H1 (cell line): ENCODE results near the gene KRT4. TPM values are rescaled to one million over a fixed set of nuclear protein-coding genes. Genes with fewer than 3 reads are reported as not detected.

Experiments used
- CTCF ChIA-PET: fragments of 300-600 bp; sonication (Branson Sonifier 250); formaldehyde crosslinking; loops from one replicate; lab custom pipeline; 2021; ENCODE audit not compliant: partially characterized antibody; lab: Charles Lee
- POLR2A ChIA-PET: fragments of 300-600 bp; sonication (Branson Sonifier 250); formaldehyde crosslinking; loops from one replicate; lab custom pipeline; 2021; ENCODE audit warnings: inconsistent platforms; ENCODE audit not compliant: partially characterized antibody; lab: Charles Lee
- DNase-seq, 2 experiments: peaks; one replicate each; pipeline versions ENCODE4 v3.0.0 to v3.0.0-alpha.2; 2010 to 2022; ENCODE audit warnings: low spot score in 2 of 2, low read depth in 1 of 2, mixed read lengths in 1 of 2
- FAIRE-seq: peaks from 2 replicates; lab custom pipeline; 2011; peaks lifted over from hg19 to GRCh38; lab: Jason Lieb, UNC
- H2AFZ ChIP-seq: 2 replicates; pipeline ENCODE4 v1.8.1; 2012; ENCODE audit warnings: low read length, inconsistent platforms
- H2AK5ac ChIP-seq: 2 replicates; pipeline ENCODE4 v1.6.1; 2013; ENCODE audit warnings: low read depth, low read length
- H2BK120ac ChIP-seq: replicated peaks from 2 replicates; pipeline ENCODE3; 2013; ENCODE audit warnings: low read depth, low read length, inconsistent platforms
- H2BK12ac ChIP-seq: 2 replicates; pipeline ENCODE4 v1.6.1; 2013; ENCODE audit warnings: low read depth, low read length
- H2BK15ac ChIP-seq: 2 replicates; pipeline ENCODE4 v1.6.1; 2013; ENCODE audit warnings: low read length
- H2BK20ac ChIP-seq: 2 replicates; pipeline ENCODE4 v1.6.1; 2013; ENCODE audit warnings: low read length
- H2BK5ac ChIP-seq: 2 replicates; pipeline ENCODE4 v1.6.1; 2013; ENCODE audit warnings: low read depth, low read length
- H3K14ac ChIP-seq: 2 replicates; pipeline ENCODE4 v1.6.1; 2013; ENCODE audit warnings: inconsistent platforms; ENCODE audit not compliant: insufficient read length
- H3K18ac ChIP-seq: 2 replicates; pipeline ENCODE4 v1.6.1; 2013; ENCODE audit warnings: low read length; ENCODE audit errors: extremely low read depth
- H3K23ac ChIP-seq: 2 replicates; pipeline ENCODE4 v1.6.1; 2013; ENCODE audit warnings: inconsistent platforms; ENCODE audit not compliant: insufficient read length
- H3K23me2 ChIP-seq: 2 replicates; pipeline ENCODE4 v1.6.1; 2013; ENCODE audit warnings: low read depth, low read length
- H3K27ac ChIP-seq: 2 replicates; pipeline ENCODE4 v1.6.1; 2011; ENCODE audit warnings: low read depth, low read length, inconsistent platforms
- H3K27me3 ChIP-seq, 4 experiments: replicated peaks in 1 of 4; 1 replicate in 1 of 4; 2 replicates in 3 of 4; pipeline versions ENCODE4 v1.6.1 to v1.8.1; 2011 to 2013; ENCODE audit warnings: low read length in 3 of 4, mild to moderate bottlenecking in 3 of 4, inconsistent platforms in 2 of 4, mixed read lengths in 2 of 4, moderate library complexity in 1 of 4; ENCODE audit not compliant: control insufficient read depth in 3 of 4, insufficient read depth in 3 of 4; ENCODE audit errors: extremely low read depth in 1 of 4
- H3K36me3 ChIP-seq, 4 experiments: 2 replicates each; pipeline versions ENCODE4 v1.6.1 to v1.8.1; 2011 to 2013; ENCODE audit warnings: mild to moderate bottlenecking in 4 of 4, low read length in 3 of 4, moderate library complexity in 2 of 4, control low read depth in 1 of 4, inconsistent platforms in 1 of 4; ENCODE audit not compliant: insufficient read depth in 4 of 4, control insufficient read depth in 2 of 4
- H3K4ac ChIP-seq: replicated peaks from 2 replicates; pipeline ENCODE3; 2013; ENCODE audit warnings: low read length, low read depth, mixed read lengths, inconsistent platforms; ENCODE audit not compliant: insufficient read length
- H3K4me1 ChIP-seq, 4 experiments: replicated peaks in 1 of 4; 1 replicate in 1 of 4; 2 replicates in 3 of 4; pipeline versions ENCODE4 v1.6.1 to v1.8.1; 2011 to 2013; ENCODE audit warnings: low read length in 3 of 4, inconsistent platforms in 2 of 4, mixed read lengths in 1 of 4; ENCODE audit not compliant: insufficient read depth in 4 of 4, control insufficient read depth in 3 of 4
- H3K4me2 ChIP-seq, 2 experiments: 2 replicates each; pipeline versions ENCODE4 v1.6.1 to v1.8.1; 2011 to 2013; ENCODE audit warnings: low read depth in 2 of 2, low read length in 2 of 2, control low read depth in 1 of 2, inconsistent platforms in 1 of 2, mild to moderate bottlenecking in 1 of 2; ENCODE audit not compliant: insufficient read depth in 1 of 2
- H3K4me3 ChIP-seq, 4 experiments: fragments of 200-600, 300-600 bp in 1 of 4; sonication (generic), shearing (Covaris generic), sonication (Bioruptor Twin) in 1 of 4; 2 replicates each; pipeline versions ENCODE4 v1.5.1 to v1.8.1; 2011 to 2016; ENCODE audit warnings: low read length in 4 of 4, low read depth in 3 of 4, control low read depth in 2 of 4, inconsistent platforms in 2 of 4, mild to moderate bottlenecking in 2 of 4, mixed read lengths in 1 of 4, moderate library complexity in 1 of 4; ENCODE audit not compliant: insufficient read depth in 2 of 4; ENCODE audit errors: extremely low read depth in 1 of 4
- H3K56ac ChIP-seq: replicated peaks from 2 replicates; pipeline ENCODE3; 2013; ENCODE audit warnings: low read depth, mild to moderate bottlenecking, mixed read lengths, low read length, inconsistent platforms; ENCODE audit not compliant: insufficient read length
- H3K79me1 ChIP-seq: 2 replicates; pipeline ENCODE4 v1.6.1; 2013; ENCODE audit warnings: low read depth, low read length, control low read depth
- H3K79me2 ChIP-seq, 2 experiments: 2 replicates each; pipeline versions ENCODE4 v1.6.1 to v1.8.1; 2012 to 2013; ENCODE audit warnings: low read length in 2 of 2, mild to moderate bottlenecking in 2 of 2, inconsistent platforms in 1 of 2; ENCODE audit not compliant: insufficient read depth in 2 of 2, control insufficient read depth in 1 of 2
- H3K9ac ChIP-seq, 4 experiments: replicated peaks in 1 of 4; 1 replicate in 1 of 4; 2 replicates in 3 of 4; pipeline versions ENCODE4 v1.6.1 to v1.8.1; 2011 to 2013; ENCODE audit warnings: low read depth in 3 of 4, low read length in 3 of 4, control low read depth in 2 of 4, mild to moderate bottlenecking in 2 of 4, moderate library complexity in 2 of 4, inconsistent platforms in 1 of 4; ENCODE audit errors: extremely low read depth in 1 of 4
- H3K9me3 ChIP-seq, 2 experiments: 2 replicates each; pipeline versions ENCODE4 v1.6.1 to v1.8.1; 2012 to 2013; ENCODE audit warnings: mild to moderate bottlenecking in 2 of 2, moderate library complexity in 2 of 2, control low read depth in 1 of 2, inconsistent platforms in 1 of 2, low read depth in 1 of 2, low read length in 1 of 2, mixed read lengths in 1 of 2; ENCODE audit not compliant: insufficient read depth in 2 of 2
- H4K20me1 ChIP-seq, 2 experiments: replicated peaks in 1 of 2; 2 replicates each; pipeline versions ENCODE3 to v1.8.1; 2011 to 2013; ENCODE audit warnings: inconsistent platforms in 2 of 2, low read length in 2 of 2, mild to moderate bottlenecking in 1 of 2; ENCODE audit not compliant: insufficient read depth in 2 of 2, control insufficient read depth in 1 of 2
- H4K5ac ChIP-seq: 2 replicates; pipeline ENCODE4 v1.6.1; 2013; ENCODE audit warnings: low read length, low read depth, mixed read lengths, inconsistent platforms; ENCODE audit not compliant: insufficient read length
- H4K8ac ChIP-seq: 2 replicates; pipeline ENCODE4 v1.8.0; 2013; ENCODE audit warnings: mild to moderate bottlenecking, moderate library complexity, low read length, inconsistent platforms; ENCODE audit not compliant: insufficient read depth; ENCODE audit errors: extremely low read depth
- H4K91ac ChIP-seq: replicated peaks from 2 replicates; pipeline ENCODE3; 2013; ENCODE audit warnings: low read length, mixed read lengths, inconsistent platforms; ENCODE audit not compliant: insufficient read length
- BACH1 ChIP-seq: IDR thresholded peaks from 2 replicates; pipeline ENCODE4 v1.6.1; 2012; ENCODE audit warnings: low read length, improper control_type of control experiment
- MAFK ChIP-seq: IDR thresholded peaks from 2 replicates; pipeline ENCODE4 v1.6.1; 2012; ENCODE audit warnings: low read depth, mild to moderate bottlenecking, improper control_type of control experiment, low read length
- SP1 ChIP-seq: IDR thresholded peaks from 2 replicates; pipeline ENCODE4 v1.6.1; 2011; ENCODE audit warnings: low read depth, low read length
- YY1 ChIP-seq: IDR thresholded peaks from 2 replicates; pipeline ENCODE4 v1.6.1; 2011; ENCODE audit warnings: low read depth, mild to moderate bottlenecking, low read length
- polyA plus RNA-seq, 7 experiments: library from polyadenylated mRNA; depleted of rRNA in 3 of 7; stranded (reverse) in 5 of 7; unstranded in 2 of 7; fragments of >200 nt in 5 of 7; fragments of 200-250 nt in 2 of 7; gene quantifications; 1 replicate in 5 of 7; 2 replicates in 1 of 7; 4 replicates in 1 of 7; pipeline versions ENCODE4 v1.2.1 to v1.2.3, GENCODE V29; 2011 to 2013; ENCODE audit warnings: missing spikeins in 2 of 7, mixed read lengths in 2 of 7
- total RNA-seq: library from RNA; stranded (reverse); fragmentation: NEBNext Ultra II Directional; extraction: Animal tissue kit (Norgen Biotek cat#: 25700); gene quantifications from 2 replicates; pipeline ENCODE4 v1.2.1, GENCODE V29; 2021

The KRT4 gene
- total and polyA plus RNA-seq, 2 of the 8 experiments (the other 6 are each of a cell fraction or from before 2014, with no cell fraction given), result not detected

DNA sequence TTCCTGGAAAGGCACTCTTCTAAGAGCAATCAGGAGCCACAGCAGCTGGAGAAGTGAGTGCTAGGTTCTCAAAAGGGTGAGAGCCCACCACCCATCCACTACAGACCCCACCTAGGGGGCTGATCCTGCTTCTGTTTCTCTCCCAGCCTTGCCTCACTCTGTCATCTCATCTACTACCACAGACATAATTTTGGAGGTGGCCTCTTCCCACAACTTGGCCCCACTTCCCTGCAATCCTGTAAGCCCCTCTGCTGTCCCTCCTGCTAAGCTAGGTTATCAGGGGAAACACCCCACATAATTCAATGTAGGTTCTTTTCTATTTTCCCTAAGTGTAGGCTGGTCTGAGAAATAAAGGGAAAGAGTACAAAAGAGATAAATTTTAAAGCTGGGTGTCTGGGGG, 53.3 kb downstream of the KRT4 start:
- CTCF ChIA-PET, result interaction anchor here (0.9 to 1.3 kb wide), 2 partner anchors 13 to 14 kb away, joined by 3 read pairs; no protein-coding TSS in a partner anchor
- no peak for FAIRE-seq
- H2BK120ac ChIP-seq, result no peak overlapping the region

More for the DNA sequence above, 53.3 kb downstream of the KRT4 start:
- Histone ChIP-seq H4K8ac (no peak overlapping the region), H3K18ac (no peak overlapping the region), H2AFZ (no peak overlapping the region), H2BK15ac (no peak overlapping the region), H3K4ac (no peak overlapping the region), H4K5ac (no peak overlapping the region), H3K56ac (no peak overlapping the region), H3K79me2 (no peaks in the 10 kb centered on the region), H3K9me3 (peaks cover 11 to 21% of the 10 kb centered on the region in 2 experiments; a peak in 2 of 4 replicates), H3K23me2 (no peaks in the 10 kb centered on the region), H4K20me1 (no peaks in the 10 kb centered on the region), H2BK12ac (no peak overlapping the region), H3K27me3 (no peaks in the 10 kb centered on the region; a peak in 1 of 7 replicates), H3K4me3 (no peak overlapping the region), H3K36me3 (no peaks in the 10 kb centered on the region), H3K27ac (no peak overlapping the region), H3K14ac (no peak overlapping the region), H2BK5ac (no peak overlapping the region), H3K9ac (no peak overlapping the region), H2AK5ac (no peak overlapping the region), H3K23ac (no peak overlapping the region), H3K4me2 (no peak overlapping the region), H2BK20ac (no peak overlapping the region), H4K91ac (no peak overlapping the region), H3K79me1 (no peaks in the 10 kb centered on the region), H3K4me1 (no peaks in the 10 kb centered on the region)
- no peak for DNase-seq
- POLR2A ChIA-PET, result no interaction called here
- TF ChIP-seq BACH1 (no peak), YY1 (no peak), SP1 (no peak), MAFK (no peak)
